Activated CD4-positive, alpha-beta T cell treated with anti-CD3 and anti-CD28 coated beads for 36 hours (primary cell): ENCODE measurements around the gene SALL4. TPM values are rescaled to one million over a fixed set of nuclear protein-coding genes. Genes with fewer than 3 reads are reported as not detected.
"Not testable (repeated sequence)": the region's sequence is repeated elsewhere in the genome, so short reads cannot be mapped to it uniquely, and the experiment has no call there.

Experiments
- ATAC-seq: fragments of 200-7000 bp; cut with Tn5 transposase; one replicate; pipeline ENCODE4 v1.10.0; 2021; ENCODE audit warnings: mild to moderate bottlenecking, moderate library complexity
- CTCF ChIA-PET: fragments of 350-600 bp; sonication (Branson Sonifier 250); formaldehyde crosslinking; loops from one replicate; lab custom pipeline; 2021; ENCODE audit warnings: antibody characterized with exemption; lab: Charles Lee
- POLR2A ChIA-PET: fragments of 350-600 bp; sonication (Branson Sonifier 250); formaldehyde crosslinking; loops from one replicate; lab custom pipeline; 2021; ENCODE audit warnings: antibody characterized with exemption, inconsistent platforms; lab: Charles Lee
- DNase-seq: peaks from one replicate; pipeline ENCODE4 v3.0.0-alpha.2; 2020
- H3K27ac Mint-ChIP-seq: one replicate; pipeline ENCODE4 v1.8.0; 2021; ENCODE audit warnings: mixed read lengths
- H3K27me3 Mint-ChIP-seq: one replicate; pipeline ENCODE4 v1.8.0; 2021; ENCODE audit warnings: mixed read lengths
- H3K36me3 Mint-ChIP-seq: one replicate; pipeline ENCODE4 v1.8.0; 2021; ENCODE audit warnings: low read depth, mixed read lengths
- H3K4me1 Mint-ChIP-seq: one replicate; pipeline ENCODE4 v1.8.0; 2021; ENCODE audit warnings: mixed read lengths
- H3K4me3 Mint-ChIP-seq: one replicate; pipeline ENCODE4 v1.8.0; 2021; ENCODE audit warnings: mild to moderate bottlenecking, moderate library complexity, mixed read lengths
- H3K9me3 Mint-ChIP-seq: one replicate; pipeline ENCODE4 v1.8.0; 2021; ENCODE audit warnings: low read depth, mixed read lengths
- intact Hi-C, 2 experiments: fragments of 100-400 bp; cut with DNase I in 1 of 2; cut with micrococcal nuclease in 1 of 2; formaldehyde crosslinking; loops; one replicate each; pipeline versions ENCODE4 v1.14.2 to v1.15.1; 2022 to 2024; cut with DNase I, micrococcal nuclease
- total RNA-seq, 2 experiments: library from RNA; stranded (reverse); gene quantifications; one replicate each; pipeline ENCODE4 v1.2.3, GENCODE V29; 2021

The SALL4 gene
- total RNA-seq, 2 experiments from 2014 or later = 0.11 TPM; not detected in 1

GRCh38 chr20:51750037-51750769 lies 52.1 kb downstream of the SALL4 start:
- H3K36me3 Mint-ChIP-seq = no peaks in the 10 kb centered on the region
- POLR2A ChIA-PET = no interaction called here
- peaks cover 4% of the 10 kb centered on the region for H3K9me3 Mint-ChIP-seq
- intact Hi-C loops = no loop called here
- ATAC-seq (peak; percentile 98), DNase-seq (peak; percentile 76)
- H3K4me1 Mint-ChIP-seq = peaks cover 4% of the 10 kb centered on the region
- no peak overlapping the region for H3K27ac Mint-ChIP-seq
- no peak overlapping the region for H3K4me3 Mint-ChIP-seq
- H3K27me3 Mint-ChIP-seq = peaks cover 5% of the 10 kb centered on the region
- CTCF ChIA-PET = interaction anchor here (0.6 kb wide), 1 partner anchor 251 kb away, joined by 3 read pairs; no protein-coding TSS in a partner anchor

- no peak for DNase-seq
- Mint-ChIP-seq H3K9me3 (peaks cover 4% of the 10 kb centered on the region), H3K27ac (no peak overlapping the region), H3K4me3 (no peak overlapping the region), H3K27me3 (peaks cover 5% of the 10 kb centered on the region), H3K36me3 (no peaks in the 10 kb centered on the region), H3K4me1 (peaks cover 4% of the 10 kb centered on the region)
- intact Hi-C loops = no loop called here
- no peak for ATAC-seq
- ChIA-PET POLR2A (no interaction called here), CTCF (interaction anchor here (0.6 kb wide), 1 partner anchor 252 kb away, joined by 3 read pairs; no protein-coding TSS in a partner anchor)
Observed at GRCh38 chr20:51749674-51750036, 52.7 kb downstream of the SALL4 start.

DNA sequence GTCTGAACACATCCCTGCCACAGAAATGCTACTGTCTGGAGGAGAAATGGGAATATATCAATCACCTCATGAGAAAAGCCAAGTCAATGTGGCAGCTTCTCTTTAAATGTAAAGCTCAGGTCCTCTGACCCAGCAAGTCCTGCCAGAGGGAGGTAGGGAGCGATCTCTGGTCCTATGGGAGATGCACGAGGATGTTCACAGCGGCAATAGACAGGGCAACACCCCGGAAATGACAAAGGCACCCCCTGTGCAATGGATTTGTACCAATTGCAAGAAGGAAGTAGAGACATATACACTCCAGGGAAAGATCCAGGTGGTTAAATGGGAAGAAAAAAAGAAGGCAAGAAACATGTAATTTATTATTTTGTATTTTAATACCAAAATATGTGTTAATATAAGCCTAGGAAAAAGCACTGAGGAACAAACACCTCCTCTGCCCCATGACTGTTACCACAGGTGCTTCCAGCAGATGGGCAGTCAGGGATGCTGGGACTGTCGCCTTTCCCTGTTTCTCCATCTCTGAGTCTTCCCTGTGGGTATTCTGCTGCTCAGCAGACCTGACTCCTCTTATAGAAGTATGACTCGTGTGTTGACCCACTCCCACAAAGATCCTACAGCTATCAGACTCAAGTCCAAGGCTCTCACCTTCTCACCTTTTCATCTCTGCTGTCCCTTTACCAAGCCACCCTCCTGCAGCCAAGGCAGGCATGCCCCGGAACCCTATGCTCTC lies 55.0 kb downstream of the SALL4 start:
- Mint-ChIP-seq H3K27me3 (peaks cover 10% of the 10 kb centered on the region), H3K27ac (no peak overlapping the region), H3K9me3 (peaks cover 4% of the 10 kb centered on the region), H3K4me3 (no peak overlapping the region), H3K36me3 (no peaks in the 10 kb centered on the region), H3K4me1 (peaks cover 4% of the 10 kb centered on the region)
- CTCF ChIA-PET = no interaction called here
- intact Hi-C loops = no loop called here
- no peak for DNase-seq
- POLR2A ChIA-PET = no interaction called here
- no peak for ATAC-seq

- ChIA-PET CTCF (no interaction called here), POLR2A (no interaction called here)
- H3K27me3 Mint-ChIP-seq = peaks cover 10% of the 10 kb centered on the region
- no peak for DNase-seq
- no peak overlapping the region for H3K27ac Mint-ChIP-seq
- intact Hi-C loops = no loop called here
- H3K4me3 Mint-ChIP-seq = no peak overlapping the region
- H3K36me3 Mint-ChIP-seq = no peaks in the 10 kb centered on the region
- no peak for ATAC-seq
- peaks cover 4% of the 10 kb centered on the region for H3K4me1 Mint-ChIP-seq
- peaks cover 4% of the 10 kb centered on the region for H3K9me3 Mint-ChIP-seq
Observed at GRCh38 chr20:51745804-51746203, 56.5 kb downstream of the SALL4 start.

GRCh38 chr20:51740838-51741237 lies 61.5 kb downstream of the SALL4 start:
- POLR2A ChIA-PET = interaction anchor here (0.7 kb wide), 1 partner anchor 76 kb away, joined by 4 read pairs; no protein-coding TSS in a partner anchor

DNA sequence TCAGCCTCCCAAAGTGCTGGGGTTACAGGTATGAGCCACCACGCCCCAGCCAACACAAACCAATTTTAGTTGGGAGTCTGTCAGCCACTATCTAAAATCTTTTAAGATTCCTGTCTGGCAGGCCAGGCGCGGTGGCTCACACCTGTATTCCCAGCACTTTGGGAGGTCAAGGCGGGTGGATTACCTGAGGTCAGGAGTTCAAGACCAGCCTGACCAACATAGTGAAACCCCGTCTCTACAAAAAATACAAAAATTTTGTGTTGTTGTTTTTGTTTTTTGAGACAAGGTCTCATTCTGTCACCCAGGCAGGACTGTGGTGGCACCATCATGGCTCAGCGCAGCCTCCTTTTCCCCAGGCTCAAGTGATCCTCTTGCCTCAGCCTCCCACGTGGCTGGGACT lies 62.0 kb downstream of the SALL4 start:
- ATAC-seq, DNase-seq, H3K4me1 Mint-ChIP-seq, H3K36me3 Mint-ChIP-seq, H3K27ac Mint-ChIP-seq, intact Hi-C loops, POLR2A ChIA-PET, H3K4me3 Mint-ChIP-seq, H3K9me3 Mint-ChIP-seq, H3K27me3 Mint-ChIP-seq: not testable (repeated sequence)
- CTCF ChIA-PET = interaction anchor here (0.8 to 1.5 kb wide), 3 partner anchors 39 to 378 kb away, joined by 3 to 4 read pairs (median 4); no protein-coding TSS in a partner anchor

More at GRCh38 chr20:51740838-51741237, 61.5 kb downstream of the SALL4 start:
- Mint-ChIP-seq H3K4me1 (no peaks in the 10 kb centered on the region), H3K36me3 (no peaks in the 10 kb centered on the region), H3K9me3 (peaks cover 3% of the 10 kb centered on the region), H3K27me3 (peaks cover 9% of the 10 kb centered on the region), H3K4me3 (no peak overlapping the region), H3K27ac (no peak overlapping the region)
- CTCF ChIA-PET = no interaction called here
- intact Hi-C loops = no loop called here
- no peak for ATAC-seq
- DNase-seq = no peak

DNA sequence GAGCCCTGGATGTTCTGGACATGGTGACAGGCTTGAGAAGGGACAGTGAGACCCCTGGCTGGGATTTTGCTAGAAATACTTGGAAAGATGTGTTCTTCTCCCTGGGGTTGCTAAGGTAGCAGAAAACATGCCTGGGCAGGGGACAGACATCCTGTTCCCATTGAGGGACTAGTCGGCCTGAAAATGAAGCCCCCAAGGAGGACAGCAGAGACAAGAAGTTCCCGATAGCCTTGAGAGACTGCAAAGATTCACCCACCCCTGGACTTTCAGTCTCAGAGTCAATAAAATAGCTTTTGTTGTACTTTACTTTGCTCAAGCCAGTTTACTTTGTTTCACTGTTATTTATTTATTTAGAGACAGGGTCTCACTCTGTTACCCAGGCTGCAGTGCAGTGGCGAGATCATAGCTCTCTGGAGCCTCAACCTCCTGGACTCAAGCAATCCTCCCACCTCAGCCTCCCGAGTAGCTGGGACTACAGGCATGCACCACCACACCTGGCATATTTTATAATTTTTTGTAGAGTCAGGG lies 62.5 kb downstream of the SALL4 start:
- intact Hi-C loops = no loop called here
- DNase-seq = no peak
- H3K4me1 Mint-ChIP-seq = no peaks in the 10 kb centered on the region
- no peak overlapping the region for H3K4me3 Mint-ChIP-seq
- no peak for ATAC-seq
- H3K27me3 Mint-ChIP-seq = peaks cover 5% of the 10 kb centered on the region
- no peaks in the 10 kb centered on the region for H3K36me3 Mint-ChIP-seq
- ChIA-PET CTCF (interaction anchor here (0.8 to 1.5 kb wide), 3 partner anchors 39 to 379 kb away, joined by 3 to 4 read pairs (median 4); no protein-coding TSS in a partner anchor), POLR2A (no interaction called here)
- H3K9me3 Mint-ChIP-seq = no peaks in the 10 kb centered on the region
- no peak overlapping the region for H3K27ac Mint-ChIP-seq

DNA sequence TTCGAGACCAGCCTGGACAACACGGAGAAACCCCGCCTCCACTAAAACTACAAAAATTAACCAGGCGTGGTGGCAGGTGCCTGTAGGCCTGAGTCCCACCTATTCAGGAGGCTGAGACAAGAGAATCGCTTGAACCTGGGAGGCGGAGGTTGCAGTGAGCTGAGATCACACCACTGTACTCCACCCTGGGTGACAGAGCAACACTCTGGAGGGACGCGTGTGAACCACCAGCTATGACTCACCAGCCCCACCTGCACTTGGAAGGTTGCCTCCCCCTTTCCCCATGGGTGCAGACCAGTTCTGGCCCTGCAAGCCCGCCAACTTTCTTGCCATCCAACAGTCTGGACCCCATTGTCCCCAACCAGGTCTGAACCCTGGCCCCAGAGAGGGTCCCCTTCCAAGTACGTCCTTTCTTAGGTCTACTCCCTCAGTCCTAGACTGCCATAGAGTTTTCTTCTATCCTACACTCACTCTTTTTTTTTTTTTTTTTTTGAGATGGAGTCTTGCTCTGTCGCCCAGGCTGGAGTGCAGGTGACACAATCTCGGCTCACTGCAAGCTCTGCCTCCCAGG lies 63.4 kb downstream of the SALL4 start:
- no peak overlapping the region for H3K27ac Mint-ChIP-seq
- CTCF ChIA-PET = interaction anchor here (1.5 kb wide), 1 partner anchor 38 kb away, joined by 4 read pairs; no protein-coding TSS in a partner anchor
- intact Hi-C loops = no loop called here
- no peaks in the 10 kb centered on the region for H3K36me3 Mint-ChIP-seq
- H3K9me3 Mint-ChIP-seq = no peaks in the 10 kb centered on the region
- H3K4me3 Mint-ChIP-seq = no peak overlapping the region
- DNase-seq (no peak), ATAC-seq (no peak)
- peaks cover 3% of the 10 kb centered on the region for H3K27me3 Mint-ChIP-seq
- H3K4me1 Mint-ChIP-seq = no peaks in the 10 kb centered on the region
- POLR2A ChIA-PET = no interaction called here

DNA sequence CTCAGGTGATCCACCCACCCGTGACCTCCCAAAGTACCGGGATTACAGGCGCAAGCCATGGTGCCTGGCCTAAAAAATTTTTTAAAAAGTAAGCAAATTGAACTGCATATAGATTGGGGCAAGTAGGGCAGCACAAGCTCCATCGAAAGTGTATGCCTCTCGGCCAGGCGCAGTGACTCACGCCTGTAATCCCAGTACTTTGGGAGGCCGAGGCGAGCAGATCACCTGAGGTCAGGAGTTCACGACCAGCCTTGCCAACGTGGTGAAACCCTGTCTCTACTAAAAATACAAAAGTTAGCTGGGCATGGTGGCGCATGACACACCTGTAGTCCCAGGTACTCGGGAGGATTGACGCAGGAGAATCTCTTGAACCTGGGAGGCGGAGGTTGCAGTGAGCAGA lies 64.1 kb downstream of the SALL4 start:
- ATAC-seq, POLR2A ChIA-PET, H3K36me3 Mint-ChIP-seq, H3K4me3 Mint-ChIP-seq, H3K9me3 Mint-ChIP-seq, intact Hi-C loops, H3K4me1 Mint-ChIP-seq, DNase-seq, H3K27ac Mint-ChIP-seq, H3K27me3 Mint-ChIP-seq, CTCF ChIA-PET: not testable (repeated sequence)

DNA sequence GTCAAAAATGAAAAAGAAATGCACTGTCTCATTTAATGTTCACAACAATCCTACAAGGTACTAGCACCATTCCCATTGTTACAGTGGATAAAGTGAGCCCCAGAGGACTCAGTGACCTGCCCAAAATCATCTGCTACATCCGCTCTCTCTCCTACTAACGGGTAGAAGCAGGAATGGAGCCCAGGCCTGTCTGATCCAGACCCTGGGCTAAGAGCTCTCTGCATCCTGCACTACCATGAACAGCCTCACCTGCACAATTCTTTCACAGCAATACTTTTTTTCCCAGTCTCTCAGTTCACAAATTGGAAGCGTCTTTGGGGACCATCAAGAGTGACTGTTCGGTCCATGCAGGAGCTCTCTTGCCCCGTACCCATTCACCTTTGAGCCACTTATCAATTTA lies 65.4 kb downstream of the SALL4 start:
- Mint-ChIP-seq H3K4me3 (no peak overlapping the region), H3K27ac (no peak overlapping the region), H3K4me1 (peaks cover 7% of the 10 kb centered on the region), H3K27me3 (peaks cover 3% of the 10 kb centered on the region), H3K9me3 (no peaks in the 10 kb centered on the region), H3K36me3 (no peaks in the 10 kb centered on the region)
- ChIA-PET CTCF (no interaction called here), POLR2A (no interaction called here)
- DNase-seq (no peak), ATAC-seq (no peak)
- intact Hi-C loops = no loop called here
